Fibroblast of peridontal ligament (primary cell): ENCODE data around the gene SH3BP2.

ENCODE experiments used
- DNase-seq: peaks from one replicate; pipeline ENCODE4 v3.0.0-alpha.2; 2010; ENCODE audit errors: extremely low read depth

Gene SH3BP2

DNA sequence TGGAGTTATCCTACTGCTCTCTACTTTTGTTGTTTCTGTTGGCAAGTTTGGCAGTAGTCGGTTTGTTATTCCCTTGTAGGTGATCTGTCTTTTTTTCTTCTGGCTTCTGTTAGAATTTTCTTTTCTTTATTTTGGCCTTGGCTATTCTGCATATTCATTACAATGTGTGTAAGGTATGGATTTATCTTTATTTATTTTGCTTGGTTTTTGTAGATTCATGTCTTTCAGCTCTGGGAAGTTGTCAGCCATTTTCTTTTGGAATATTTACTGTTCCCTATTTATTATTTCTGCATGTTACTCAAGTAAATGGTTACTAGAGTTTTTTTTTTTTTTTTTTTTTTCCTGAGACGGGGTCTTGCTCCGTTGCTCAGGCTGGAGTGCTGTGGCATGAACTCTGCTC, 63.4 kb downstream of the SH3BP2 start:
- no peak for DNase-seq

DNA sequence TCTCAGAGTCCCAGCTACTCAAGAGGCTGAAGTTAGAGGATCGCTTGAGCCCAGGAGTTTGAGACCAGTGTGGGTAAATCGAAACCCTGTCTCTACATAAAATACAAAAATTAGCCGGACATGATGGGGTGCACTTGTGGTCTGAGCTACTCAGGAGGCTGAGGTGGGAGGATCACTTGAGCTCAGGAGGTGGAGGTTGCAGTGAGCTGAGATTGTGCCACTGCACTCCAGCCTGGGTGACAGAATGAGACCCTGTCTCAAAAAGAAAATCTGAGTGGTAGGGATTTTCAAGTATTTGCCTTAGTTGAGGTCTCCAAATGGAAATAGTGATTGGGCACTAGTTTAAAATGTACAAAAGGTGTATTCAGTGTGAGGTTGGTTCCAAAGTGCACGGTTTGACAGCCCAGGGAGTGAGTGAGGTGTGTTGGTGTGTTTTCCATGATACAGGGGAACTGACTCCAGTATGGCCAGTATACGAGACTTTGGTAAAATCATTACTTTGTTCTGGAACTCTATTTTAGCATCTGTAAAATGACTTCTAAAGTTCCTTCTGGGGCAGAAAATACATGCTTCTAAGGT, 64.6 kb downstream of the SH3BP2 start:
- no peak for DNase-seq

DNA sequence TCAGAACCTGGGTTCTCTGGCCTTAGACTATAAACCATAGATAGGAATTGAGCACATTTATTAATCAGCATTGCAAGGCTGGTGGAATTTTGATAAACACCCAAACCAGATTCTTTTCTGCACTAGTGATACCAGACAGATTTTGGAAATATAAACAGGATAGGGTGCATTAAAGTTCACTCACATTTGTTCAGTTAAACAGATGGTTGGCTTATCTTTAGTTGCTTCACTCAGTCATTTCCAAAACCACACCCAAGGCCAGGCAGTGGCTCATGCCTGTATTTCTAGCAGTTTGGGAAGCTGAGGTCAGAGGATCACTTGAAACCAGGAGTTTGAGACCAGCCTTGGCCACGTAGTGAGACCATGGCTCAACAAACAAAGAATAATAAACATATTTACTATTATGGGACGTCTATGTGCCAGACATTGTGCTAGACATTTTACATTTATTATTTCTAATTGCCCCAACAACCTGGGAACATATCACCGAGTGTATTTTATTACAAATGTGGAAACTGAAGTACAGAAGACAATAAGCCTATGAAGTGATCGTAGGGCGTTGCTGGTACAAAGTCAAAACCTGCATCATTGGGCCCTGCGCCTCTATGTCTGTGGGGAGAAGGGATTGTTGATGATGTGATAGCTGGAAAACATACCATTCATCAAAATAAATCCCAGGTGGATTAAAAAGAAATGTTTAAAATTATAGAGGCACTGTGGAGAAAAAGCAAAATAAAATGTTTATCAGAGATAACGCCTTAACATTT, 65.7 kb downstream of the SH3BP2 start:
- peak; percentile 69 for DNase-seq

DNA sequence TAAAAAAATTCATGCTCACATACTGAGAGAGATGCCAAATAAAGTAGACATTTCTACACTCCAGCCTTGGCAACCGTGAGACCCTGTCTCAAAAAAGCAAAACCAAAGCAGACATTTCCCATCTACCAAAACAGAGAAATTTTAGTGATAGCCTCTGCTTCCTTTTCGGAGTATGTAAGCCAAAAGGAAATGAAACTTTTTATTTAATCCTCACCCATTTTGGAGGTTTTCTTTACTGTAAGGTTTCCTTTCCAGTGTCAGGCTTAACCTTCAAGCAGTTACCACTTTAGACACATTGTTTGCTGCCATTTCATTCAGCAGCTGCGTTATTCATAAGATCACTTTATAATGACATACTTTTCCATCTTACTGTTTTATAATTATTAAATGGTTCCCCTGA, 66.6 kb downstream of the SH3BP2 start:
- DNase-seq, result no peak

DNA sequence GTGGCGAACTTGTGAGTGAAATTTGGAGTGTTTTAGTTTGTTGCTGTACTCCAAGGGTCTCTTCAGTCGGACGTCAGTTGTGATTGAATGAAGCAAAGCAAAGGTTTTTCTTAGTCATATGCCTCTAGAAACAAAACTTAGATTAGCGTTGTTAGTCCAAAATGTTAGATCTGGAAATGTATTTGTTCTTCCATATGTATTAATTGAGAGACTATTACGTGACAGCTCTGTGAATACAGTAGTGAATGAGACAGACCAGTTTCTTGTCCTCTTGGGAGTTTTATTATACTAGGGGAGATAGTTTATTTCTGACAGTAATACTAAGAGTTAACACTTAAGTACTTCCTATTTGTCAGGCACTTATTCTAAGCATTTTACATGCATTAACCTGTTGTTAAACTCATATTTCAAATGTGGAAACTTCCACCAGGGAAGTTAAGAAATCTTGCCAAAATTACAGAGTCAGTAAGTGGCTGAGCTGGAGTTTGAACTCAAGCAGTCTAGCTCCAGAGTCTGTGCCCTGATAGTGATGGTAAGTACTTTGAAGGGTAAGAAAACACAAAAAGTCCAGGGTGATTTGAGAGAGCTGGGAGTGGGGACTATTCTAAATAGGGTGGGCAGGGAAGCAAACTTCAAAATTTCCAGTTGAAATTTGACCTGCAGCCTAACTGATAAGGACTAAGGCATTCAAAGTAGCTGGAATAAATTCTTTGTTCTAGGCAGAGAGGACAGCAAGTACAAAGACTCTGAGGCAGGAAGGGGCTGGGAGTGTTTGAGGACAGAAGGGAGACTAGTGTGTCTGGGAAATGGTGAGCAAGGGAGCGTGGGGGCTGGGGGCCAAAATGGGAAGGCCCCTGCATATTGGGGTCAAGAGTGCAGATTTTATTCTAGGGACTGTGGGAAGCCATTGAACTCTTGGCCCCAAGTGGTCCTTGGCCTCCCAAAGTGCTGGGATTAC, 67.8 kb downstream of the SH3BP2 start:
- DNase-seq, result no peak

DNA sequence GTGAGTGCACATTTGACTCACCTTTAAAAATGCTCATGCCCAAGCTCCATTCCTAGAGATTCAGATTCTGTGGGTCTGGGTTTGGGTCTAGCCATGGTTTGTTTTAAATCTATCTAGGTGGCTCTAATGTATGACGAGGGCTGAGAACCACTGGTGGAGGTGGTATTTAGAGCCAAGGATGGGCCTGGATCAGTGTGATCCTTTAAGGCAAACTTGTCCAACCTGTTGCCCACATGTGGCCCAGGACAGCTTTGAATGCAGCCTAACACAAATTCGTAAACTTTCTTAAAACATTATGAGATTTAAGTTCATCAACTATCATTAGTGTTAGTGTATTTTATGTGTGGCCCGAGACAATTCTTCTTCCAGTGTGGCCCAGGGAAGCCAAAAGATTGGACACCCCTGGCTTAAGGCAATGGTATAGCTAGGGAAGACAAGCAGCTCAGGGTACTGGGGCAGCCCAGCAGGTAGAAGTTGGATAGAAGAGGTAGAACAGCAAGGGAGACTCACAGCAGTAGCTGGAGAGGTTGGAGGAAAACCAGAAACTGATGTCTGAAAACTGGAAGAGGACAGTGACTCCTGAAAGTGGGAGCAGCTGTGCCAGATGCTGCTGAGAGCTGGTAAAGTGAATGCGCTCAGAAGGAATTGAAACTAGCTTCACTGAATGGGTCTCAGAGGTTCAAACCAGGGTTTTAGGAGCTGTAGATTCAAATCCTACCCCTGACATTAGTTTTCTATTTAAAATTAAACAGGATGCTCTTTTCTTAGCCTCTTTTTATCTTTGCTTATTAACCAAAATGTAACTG, 68.9 kb downstream of the SH3BP2 start:
- DNase-seq, result no peak

DNA sequence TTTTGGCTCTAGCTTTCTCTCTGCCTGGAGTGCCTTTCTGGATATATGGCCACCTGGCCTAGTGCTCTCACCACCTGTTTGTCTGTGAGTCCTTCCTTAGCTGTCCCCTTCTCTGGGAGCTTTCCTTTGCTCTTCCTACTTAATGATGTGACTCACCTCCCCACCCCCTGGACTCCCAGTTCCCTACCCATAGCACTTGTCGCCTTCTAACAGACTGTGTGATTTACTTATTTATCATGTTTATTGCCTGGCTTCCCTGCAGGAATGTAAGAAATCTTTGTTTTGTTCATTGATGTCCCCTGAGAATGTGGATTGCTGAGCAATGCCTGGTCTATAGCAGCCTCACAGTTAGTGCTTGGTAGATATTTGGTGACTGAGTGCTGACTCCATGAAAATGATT, 69.6 kb downstream of the SH3BP2 start:
- peak; percentile 49 for DNase-seq

DNA sequence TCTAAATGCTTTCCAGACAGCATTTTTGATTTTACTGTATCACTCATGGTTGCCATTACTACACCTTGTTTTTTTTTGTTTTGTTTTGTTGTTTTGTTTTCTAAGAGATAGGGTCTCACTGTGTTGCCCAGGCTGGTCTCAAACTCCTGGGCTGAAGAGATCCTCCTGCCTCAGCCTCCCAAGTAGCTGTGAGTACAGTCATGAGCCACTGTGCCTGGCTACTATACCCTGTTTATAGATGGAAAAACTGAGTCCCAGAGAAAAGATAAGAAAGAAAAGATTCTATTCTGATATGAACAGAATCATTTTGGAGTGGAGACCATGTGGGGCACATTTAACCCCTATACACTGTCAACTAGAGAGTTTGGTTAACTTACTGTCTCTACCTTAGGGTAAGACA, 70.8 kb downstream of the SH3BP2 start:
- no peak for DNase-seq

DNA sequence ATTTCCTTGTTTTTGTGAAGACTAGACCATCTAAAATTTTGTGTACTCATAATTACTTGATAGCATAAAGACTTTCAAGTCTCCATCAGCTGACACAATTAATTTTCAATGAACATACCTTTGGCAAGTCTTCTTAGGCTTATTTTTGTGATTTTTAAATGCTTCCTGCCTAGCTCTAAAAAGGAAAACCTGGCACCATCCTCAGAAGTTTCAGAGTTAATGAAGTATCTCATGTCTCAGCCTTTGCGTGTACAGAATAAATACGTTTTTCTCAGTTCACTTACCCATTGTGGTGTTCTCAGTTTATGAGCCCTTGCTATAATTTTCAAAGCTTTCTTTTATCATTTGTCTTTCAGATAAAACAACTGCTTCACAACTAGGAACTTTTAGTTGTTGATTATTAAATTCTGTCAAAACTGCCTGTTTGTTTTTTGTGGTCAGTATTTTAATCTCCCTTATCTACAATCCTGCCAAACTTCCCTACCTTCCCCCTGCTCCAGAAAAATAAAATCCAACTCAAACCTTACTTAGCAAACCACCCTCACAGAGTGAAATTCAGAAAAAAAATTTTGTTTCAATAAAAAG, 72.4 kb downstream of the SH3BP2 start:
- no peak for DNase-seq

DNA sequence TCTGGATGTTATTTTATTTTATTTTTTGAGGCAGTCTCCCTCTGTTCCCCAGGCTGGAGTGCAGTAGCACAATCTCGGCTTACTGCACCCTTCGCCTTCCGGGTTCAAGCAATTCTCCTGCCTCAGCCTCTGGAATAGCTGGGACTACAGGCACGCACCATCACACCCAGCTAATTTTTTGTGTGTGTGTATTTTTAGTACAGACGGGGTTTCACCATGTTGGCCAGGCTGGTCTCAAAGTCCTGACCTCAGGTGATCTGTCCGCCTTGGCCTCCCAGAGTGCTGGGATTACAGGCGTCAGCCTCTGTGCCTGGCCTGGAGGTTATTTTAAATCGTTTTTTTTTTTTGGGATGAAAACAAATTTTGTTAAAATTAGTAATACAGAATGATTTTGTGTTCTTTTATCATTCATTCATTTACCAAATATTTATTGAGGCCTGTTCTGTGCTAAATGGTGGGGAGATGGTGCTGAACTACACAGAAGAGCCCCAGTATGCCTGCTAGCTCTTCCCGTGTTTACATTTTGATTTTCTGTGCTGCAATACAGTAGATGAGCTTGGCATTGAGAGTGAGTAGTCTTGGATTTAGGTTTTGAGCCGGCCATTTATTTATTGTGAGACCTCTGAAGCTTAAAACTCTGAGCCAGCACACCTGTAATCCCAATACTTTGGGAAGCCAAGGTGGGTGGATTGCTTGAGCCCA, 73.4 kb downstream of the SH3BP2 start:
- DNase-seq, result no peak

DNA sequence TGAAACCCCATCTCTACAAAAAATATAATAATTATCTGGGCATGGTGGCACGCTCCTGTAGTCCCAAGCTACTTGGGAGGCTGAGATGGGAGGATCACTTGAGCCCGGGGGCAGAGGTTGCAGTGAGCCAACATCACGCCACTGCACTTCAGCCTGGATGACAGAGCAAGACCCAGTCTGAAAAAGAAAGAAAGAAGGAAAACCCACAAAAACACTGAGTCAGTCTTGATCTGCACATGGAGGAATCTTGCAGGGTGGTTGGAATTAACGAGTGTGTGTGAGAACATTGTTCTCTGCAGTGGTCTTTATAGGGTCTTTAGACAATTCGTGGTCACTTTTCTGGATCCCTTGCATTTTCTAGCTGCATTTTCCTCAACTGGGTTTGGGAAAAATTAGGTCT, 74.0 kb downstream of the SH3BP2 start:
- no peak for DNase-seq

DNA sequence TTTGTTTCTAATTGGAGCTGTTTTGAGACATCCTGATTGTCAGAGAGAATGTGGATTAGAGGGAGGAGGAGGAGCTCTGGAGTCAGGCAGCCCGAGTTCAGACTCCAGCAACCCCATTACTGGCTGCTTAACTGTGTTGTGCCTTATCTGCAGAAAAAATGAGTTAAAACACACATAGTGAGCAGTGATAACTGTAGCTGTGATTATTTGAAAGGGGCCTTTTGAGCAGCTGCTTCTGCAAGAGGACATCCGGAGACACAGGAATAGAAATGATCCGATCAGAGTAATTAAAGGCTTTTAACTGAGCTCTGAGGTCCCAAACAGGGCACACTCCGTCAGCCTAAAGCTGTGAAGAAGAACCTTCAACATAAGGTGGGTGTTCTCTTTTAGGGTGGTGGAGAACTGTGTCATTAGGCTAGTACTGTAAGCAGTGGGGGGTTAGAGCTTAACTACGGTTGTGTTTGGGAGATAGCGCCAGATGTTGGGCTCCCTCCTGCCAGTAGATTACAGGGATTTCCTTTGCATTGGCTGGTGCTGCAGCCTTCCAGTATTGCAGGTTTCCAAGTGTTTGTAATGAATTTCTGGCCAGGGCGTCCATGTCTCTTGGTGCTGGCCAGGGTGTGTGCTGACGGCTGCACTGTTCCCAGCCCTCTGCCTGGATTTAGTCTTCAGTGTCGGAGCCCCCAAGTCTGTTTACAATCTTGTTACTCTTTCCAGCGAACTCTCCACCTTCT, 75.0 kb downstream of the SH3BP2 start:
- DNase-seq, result peak; percentile 63

DNA sequence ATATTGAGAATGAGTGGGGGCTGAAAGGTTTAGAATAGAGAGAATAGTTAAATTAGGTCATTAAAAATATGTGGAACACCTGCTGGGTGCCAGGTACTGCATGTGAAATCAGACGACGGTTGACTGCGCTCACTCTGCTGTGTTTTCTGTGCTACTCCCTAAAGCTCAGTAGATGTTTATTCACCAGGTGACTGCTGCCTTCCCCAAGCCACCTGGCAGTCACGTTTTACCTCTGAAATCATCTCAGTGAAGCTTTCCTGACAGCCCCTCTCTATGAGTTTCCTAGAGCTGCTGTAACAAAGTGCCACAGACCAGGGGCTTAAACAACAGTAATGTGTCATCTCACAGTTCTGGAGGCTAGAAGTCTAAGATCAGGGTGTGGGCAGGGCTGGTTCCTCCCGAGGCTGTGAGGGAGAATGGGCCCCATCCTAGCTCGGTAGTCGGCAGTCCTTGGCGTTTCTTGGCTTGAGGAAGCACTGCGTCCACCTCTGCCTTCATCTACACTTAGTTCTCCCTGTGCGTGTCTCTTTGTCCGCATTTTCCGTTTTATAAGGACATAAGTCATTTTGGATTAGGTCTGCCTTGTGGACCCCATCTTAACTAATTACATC, 76.1 kb downstream of the SH3BP2 start:
- no peak for DNase-seq

DNA sequence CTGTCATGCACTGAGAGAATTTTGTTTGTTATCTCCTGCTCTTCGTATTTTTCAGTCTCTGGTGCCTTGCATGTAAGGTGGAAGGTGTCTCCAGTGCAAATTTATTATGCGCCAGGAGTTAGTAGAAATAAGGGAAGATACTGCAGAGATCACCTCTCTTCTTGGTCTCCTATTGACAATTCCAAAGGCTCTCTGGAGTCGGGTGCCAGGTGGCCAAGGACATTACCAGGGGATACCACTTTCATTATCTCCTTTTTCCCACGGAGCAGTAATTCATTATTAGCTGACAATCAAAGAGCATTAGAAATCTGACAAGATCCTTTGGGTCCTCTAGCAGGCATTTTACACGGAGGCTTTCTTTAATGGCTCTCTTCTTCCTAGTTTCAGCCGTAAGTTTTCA, 76.8 kb downstream of the SH3BP2 start:
- DNase-seq, result no peak

DNA sequence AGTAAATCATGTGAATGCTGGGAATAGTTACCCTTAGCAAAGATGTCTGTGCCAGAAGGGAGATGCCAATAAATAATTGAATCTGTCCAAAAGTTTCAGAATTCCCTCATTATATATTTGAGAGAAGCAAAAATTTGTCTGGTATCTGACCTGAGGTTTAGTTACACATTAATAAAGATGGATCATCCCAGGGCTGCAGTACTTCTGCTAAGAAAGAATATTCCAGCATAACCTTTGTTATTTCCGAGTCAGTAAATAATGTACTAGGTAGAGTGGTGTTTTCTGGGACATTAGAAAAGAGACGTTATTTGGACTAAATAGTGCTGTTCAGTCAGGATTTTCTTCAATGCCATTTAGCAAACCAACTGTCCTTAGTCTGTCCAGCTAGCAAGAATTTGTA, 77.2 kb downstream of the SH3BP2 start:
- no peak for DNase-seq

DNA sequence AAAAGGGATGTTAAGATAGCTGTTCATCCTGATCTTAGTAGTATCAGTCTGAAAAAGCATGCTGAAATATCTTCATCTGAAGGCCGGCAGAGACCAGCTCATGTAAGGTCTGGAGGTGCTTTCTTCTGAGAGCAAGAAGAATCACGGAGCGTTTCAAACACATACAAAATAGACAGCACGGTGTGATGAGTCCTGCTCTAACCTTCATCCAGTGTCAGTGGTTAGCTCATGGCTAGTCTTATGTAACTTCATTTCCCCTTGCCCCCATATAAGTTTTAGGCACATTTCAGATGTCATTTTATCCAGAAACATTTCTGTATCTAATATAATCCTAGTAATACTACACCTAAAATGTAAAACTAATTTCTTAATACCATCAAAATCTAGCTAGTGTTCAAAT, 78.6 kb downstream of the SH3BP2 start:
- DNase-seq, result no peak

DNA sequence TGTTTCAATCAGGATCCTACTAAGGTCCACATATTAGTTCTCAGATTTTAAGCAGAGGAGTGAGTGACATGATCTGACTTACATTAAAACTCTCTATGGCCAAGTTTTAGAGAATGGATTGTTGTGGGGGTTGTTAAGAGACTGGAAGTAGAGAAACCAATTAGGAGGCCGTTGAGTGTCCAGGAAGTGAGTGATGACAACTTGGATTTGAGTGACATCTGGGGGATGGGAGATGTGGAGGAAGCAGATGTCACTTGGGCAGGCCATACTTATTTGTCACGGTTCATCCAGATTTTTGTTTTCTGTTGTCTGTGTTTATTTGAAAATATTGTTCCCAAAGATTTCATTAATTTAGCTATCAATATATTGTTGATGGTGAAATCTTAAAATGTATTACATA, 79.0 kb downstream of the SH3BP2 start:
- no peak for DNase-seq

DNA sequence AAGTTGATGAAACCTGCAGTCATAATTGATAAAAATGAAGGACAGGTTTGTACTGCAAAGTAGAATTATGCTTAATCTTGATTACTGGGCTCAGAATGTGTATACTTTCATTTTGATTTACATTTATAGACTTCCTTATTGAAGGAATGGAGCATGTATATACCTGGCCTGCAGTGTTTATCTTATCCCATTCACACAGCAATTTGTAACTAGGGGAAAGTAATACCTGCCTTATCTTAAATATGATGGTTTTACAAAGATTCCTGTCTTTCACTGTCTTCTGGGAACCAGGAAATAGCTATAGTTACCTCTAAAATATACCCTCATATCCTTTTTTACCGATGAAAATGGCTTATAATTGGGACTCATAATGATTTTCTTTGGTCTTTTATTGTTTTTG, 80.4 kb downstream of the SH3BP2 start:
- no peak for DNase-seq

DNA sequence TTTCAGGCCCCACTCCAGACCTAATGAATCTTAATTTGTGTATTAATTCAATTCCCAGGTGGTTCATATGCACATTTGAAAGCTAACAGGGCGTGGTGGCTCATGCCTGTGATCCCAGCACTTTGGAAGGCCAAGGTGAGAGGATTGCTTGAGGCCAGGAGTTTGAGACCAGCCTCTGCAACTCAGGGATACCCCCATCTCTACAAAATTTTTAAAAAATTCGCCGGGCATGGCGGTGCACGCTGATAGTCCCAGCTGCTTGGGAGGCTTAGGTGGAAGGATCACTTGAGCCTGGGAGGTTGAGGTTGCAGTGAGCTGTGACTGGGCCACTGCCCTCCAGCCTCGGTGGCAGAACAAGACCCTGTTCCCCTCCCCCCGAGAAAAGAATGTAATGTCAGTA, 82.0 kb downstream of the SH3BP2 start:
- no peak for DNase-seq

DNA sequence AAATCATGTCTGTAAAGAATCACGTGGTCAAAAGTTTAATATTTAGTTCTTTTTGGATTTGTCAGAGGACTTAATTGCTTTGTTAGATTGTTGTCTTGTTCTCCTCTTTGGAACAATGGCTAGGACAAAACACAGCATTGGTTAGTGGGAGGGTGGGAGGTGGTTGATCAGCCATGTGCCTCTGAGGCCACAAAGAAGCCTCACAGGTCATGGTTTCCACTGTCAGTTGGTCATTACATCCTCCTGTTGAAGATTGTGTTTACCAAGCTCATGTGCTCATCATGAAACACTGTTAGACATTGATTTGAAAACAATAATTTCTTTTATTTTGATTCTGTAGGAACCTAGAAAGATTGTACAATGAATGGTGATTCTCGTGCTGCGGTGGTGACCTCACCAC, 82.7 kb downstream of the SH3BP2 start:
- DNase-seq, result no peak
